Muscle of leg (tissue), 11 donors: ENCODE measurements around the gene TNFRSF25. TPM values are rescaled to one million over a fixed set of nuclear protein-coding genes. Genes with fewer than 3 reads are reported as not detected.

Source experiments
- DNase-seq: peaks from one replicate; pipeline ENCODE4 v3.0.0; 2013
- H3K27ac ChIP-seq: one replicate; pipeline ENCODE4 v1.5.1; 2013; ENCODE audit warnings: mild to moderate bottlenecking, low read length, control low read depth
- H3K27me3 ChIP-seq: one replicate; pipeline ENCODE4 v1.6.1; 2013; ENCODE audit warnings: low read length; ENCODE audit not compliant: control insufficient read depth, insufficient read depth
- H3K36me3 ChIP-seq: one replicate; pipeline ENCODE4 v1.6.1; 2013; ENCODE audit warnings: low read length; ENCODE audit not compliant: control insufficient read depth, insufficient read depth
- H3K4me1 ChIP-seq: one replicate; pipeline ENCODE4 v1.6.1; 2013; ENCODE audit warnings: low read length; ENCODE audit not compliant: control insufficient read depth, insufficient read depth
- H3K4me3 ChIP-seq: one replicate; pipeline ENCODE4 v1.5.1; 2013; ENCODE audit warnings: low read length, control low read depth
- H3K9me3 ChIP-seq: replicated peaks from 2 replicates; pipeline ENCODE4 v1.6.1; 2013; ENCODE audit warnings: low read depth, low read length; ENCODE audit not compliant: control insufficient read depth
- WGBS: methylation state at CpG from one replicate; pipeline ENCODE4 v1.1.5; 2013; ENCODE audit warnings: missing lambda C conversion rate; ENCODE audit not compliant: insufficient coverage; 5-methylcytosine and 5-hydroxymethylcytosine counted together
- polyA plus RNA-seq, 8 donors: library from polyadenylated mRNA; unstranded; fragments of 120-200 nt; gene quantifications; one replicate each; pipeline versions ENCODE4 v1.2.1 to v1.2.3, GENCODE V29; 2013; ENCODE audit warnings: inconsistent platforms in 1 of 8, low replicate concordance in 1 of 8; ENCODE audit not compliant: insufficient read length in 8 of 8, insufficient read depth in 1 of 8
- total RNA-seq: library from RNA; stranded (reverse); fragments of 120-200 nt; gene quantifications from one replicate; pipeline ENCODE4 v1.2.4, GENCODE V29; 2013

The TNFRSF25 gene
- total and polyA plus RNA-seq, 9 donors, result 5.3 to 18.3 (median 11.0) TPM

DNA sequence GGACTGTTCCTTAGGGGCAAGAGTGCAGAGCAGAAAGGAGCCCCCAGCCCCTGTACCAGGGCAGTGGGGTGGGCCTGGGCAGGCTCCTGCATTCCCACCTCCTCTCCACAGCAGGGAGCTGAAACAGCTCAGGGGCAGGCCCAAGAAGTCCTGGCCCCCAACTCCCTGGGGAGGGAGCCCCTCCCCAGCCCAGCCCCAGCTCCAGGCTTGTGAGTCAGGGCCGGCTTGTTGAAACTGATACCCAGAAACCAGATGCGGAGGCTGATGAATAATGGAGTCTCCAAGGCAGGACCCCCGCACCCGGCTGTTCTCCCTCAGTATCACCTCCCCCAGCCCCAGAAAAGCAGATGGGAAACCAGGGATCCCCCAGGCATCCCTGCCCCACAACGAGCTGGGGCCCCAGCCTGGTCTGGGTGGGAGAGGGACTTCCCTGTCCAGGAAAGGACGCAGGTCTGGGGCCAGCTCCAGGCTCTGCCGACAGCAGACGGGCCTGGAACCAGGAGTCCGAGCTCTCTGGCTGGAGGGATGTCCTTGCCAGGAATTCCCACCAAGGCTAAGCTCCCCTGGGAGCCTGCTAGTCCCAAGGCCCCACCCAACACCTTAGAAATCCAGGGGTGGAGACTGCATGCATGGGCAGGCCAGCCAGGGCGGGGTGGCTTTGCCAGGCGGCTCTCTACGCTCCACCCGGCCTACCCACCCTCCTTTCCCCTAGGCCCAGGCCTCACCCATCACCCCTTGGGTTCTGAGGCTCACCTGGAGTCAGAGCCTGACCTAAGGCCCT is 22.8 kb upstream of the TNFRSF25 start:
- H3K27me3 ChIP-seq, result peaks cover 45% of the 10 kb centered on the region
- DNase-seq, result no peak
- WGBS, result 70% methylated on average over 8 of the region's 13 CpGs

DNA sequence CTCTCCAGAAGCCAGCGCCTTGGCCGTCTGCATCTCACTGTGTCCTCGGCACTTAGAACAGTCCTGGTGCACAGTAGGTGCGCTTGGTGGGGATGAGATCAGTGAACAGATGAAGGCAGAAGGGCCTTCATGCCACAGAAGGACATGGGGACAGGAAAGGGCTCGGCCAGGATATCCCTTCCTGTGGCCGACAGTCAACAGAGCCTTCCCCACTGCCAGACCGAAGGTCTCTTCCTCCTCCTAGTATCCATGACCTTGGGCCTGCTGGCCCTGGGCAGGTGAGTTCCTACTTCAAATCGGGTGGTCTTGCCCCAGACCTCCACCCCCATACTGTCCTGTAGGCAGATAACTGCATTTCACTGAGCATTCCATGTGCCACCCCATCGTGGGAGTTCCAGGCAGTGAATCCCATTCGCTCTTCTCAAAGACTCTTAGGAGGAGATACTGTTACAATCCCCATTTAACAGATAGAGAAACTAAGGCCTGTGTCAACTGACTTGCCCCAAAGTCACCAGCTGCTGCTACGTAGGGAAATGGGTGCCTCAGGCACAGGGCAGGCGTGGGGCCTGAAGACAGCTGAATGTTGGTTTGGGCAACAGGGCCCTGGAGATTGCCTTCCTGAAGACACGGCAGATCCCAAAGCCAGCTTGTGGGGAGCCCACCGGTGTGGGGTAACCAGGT is 22.0 kb upstream of the TNFRSF25 start:
- Histone ChIP-seq H3K36me3 (no peaks in the 10 kb centered on the region), H3K9me3 (no peaks in the 10 kb centered on the region), H3K4me3 (no peak overlapping the region), H3K27ac (no peak overlapping the region), H3K27me3 (peaks cover 49% of the 10 kb centered on the region), H3K4me1 (peaks cover 46% of the 10 kb centered on the region)
- WGBS, result 85% methylated on average over 10 of the region's 14 CpGs
- DNase-seq, result no peak

More for the DNA sequence above, 22.8 kb upstream of the TNFRSF25 start:
- H3K9me3 ChIP-seq, result no peaks in the 10 kb centered on the region
- no peak overlapping the region for H3K4me3 ChIP-seq
- H3K27ac ChIP-seq, result no peak overlapping the region
- H3K4me1 ChIP-seq, result peaks cover 42% of the 10 kb centered on the region
- H3K36me3 ChIP-seq, result no peaks in the 10 kb centered on the region

DNA sequence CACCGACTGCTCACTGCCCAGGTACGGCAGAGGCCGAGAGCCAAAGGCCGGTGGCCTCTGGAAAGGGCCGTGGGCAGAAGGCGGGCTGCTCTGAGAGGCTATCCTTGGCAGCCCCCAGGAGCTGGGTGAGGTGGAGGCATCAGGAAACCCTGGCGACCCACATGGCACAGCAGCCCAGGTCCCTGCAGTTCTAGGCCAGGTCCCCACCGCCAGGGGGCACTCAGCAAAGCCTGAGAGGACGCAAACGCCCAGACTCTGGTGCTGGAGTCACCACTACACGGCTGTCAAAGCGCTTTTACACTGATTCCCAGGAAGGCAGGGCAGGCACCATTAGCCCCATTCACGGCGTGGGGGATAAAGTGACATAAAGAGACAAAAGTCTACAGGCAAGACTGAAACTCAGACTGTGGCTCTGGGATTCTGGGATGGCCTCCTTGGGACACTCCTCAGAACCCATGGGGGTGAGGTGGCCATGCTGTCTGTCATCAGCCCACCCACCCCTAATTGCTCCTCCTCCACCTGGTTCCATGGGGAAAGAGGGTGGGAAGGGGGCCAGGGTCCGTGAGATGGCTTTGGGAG is 20.5 kb upstream of the TNFRSF25 start:
- Histone ChIP-seq H3K4me3 (no peak overlapping the region), H3K9me3 (no peaks in the 10 kb centered on the region), H3K27me3 (peaks cover 48% of the 10 kb centered on the region), H3K36me3 (no peaks in the 10 kb centered on the region), H3K4me1 (peaks cover 41% of the 10 kb centered on the region), H3K27ac (no peak overlapping the region)
- peak; percentile 85 for DNase-seq
- 4% methylated on average over 14 of the region's 15 CpGs for WGBS

GRCh38 chr1:6485168-6486101 is 19.5 kb upstream of the TNFRSF25 start:
- no peak for DNase-seq
- H3K36me3 ChIP-seq, result no peaks in the 10 kb centered on the region
- H3K4me3 ChIP-seq, result peak overlapping the region; percentile 40
- WGBS, result 1% methylated on average over 52 of the region's 80 CpGs
- H3K27ac ChIP-seq, result no peak overlapping the region
- H3K27me3 ChIP-seq, result peaks cover 37% of the 10 kb centered on the region
- peaks cover 31% of the 10 kb centered on the region for H3K4me1 ChIP-seq
- H3K9me3 ChIP-seq, result no peaks in the 10 kb centered on the region

- Histone ChIP-seq H3K9me3 (no peaks in the 10 kb centered on the region), H3K4me3 (peak overlapping the region; percentile 40), H3K36me3 (no peaks in the 10 kb centered on the region), H3K27ac (no peak overlapping the region), H3K4me1 (peaks cover 25% of the 10 kb centered on the region), H3K27me3 (peaks cover 32% of the 10 kb centered on the region)
- 10% methylated on average over 9 of the region's 13 CpGs for WGBS
- DNase-seq, result no peak
These were observed 18.8 kb upstream of the TNFRSF25 start for GRCh38 chr1:6484826-6485167.

- H3K27ac ChIP-seq, result no peak overlapping the region
These were observed 17.8 kb upstream of the TNFRSF25 start for GRCh38 chr1:6483761-6484117.

DNA sequence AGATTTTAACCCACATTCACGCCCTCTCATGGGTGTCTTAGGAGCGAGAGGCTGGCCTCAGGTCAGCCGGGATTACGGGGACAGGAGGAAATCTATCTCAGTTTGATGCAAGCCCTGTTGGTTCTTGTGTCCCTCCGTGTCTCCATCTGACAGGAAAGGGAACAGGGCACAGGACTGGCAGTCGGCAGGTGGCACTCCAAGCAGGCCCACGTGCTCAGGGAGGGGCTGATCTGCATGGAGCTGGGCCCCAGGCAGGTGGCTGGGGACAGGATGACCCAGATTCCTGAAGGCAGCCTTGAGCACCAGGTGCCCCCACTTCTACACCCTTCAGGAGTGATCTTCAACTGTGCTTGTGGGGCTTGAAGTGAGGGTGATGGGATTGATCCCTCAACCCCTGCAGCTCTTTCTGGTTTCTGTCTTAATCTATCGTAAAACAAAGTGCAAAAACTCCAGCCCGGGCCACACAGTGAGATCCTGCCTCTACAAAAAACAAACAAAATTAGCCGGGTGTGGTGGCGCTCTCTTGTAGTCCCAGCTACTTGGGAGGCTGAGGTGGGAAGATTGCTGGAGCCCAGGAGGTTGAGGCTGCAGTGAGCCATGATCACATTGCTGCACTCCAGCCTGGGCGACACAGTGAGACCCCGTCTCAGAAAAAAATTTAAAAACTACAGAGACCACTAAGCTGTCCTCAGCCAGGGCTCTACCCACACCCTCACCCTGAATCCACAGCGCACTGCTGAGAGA is 17.2 kb upstream of the TNFRSF25 start:
- WGBS, result 82% methylated on average over 10 of the region's 14 CpGs
- DNase-seq, result no peak

More at GRCh38 chr1:6483761-6484117, 17.8 kb upstream of the TNFRSF25 start:
- Histone ChIP-seq H3K9me3 (no peaks in the 10 kb centered on the region), H3K27me3 (peaks cover 32% of the 10 kb centered on the region), H3K4me3 (no peak overlapping the region), H3K36me3 (no peaks in the 10 kb centered on the region), H3K4me1 (peaks cover 23% of the 10 kb centered on the region)
- DNase-seq, result no peak
- 85% methylated on average over 5 of the region's 7 CpGs for WGBS

GRCh38 chr1:6481820-6482219 is 15.8 kb upstream of the TNFRSF25 start:
- Histone ChIP-seq H3K4me1 (peaks cover 23% of the 10 kb centered on the region), H3K27me3 (peaks cover 31% of the 10 kb centered on the region), H3K9me3 (no peaks in the 10 kb centered on the region), H3K4me3 (no peak overlapping the region), H3K36me3 (no peaks in the 10 kb centered on the region), H3K27ac (no peak overlapping the region)
- 81% methylated on average over 4 of the region's 5 CpGs for WGBS
- DNase-seq, result no peak

More for the DNA sequence above, 17.2 kb upstream of the TNFRSF25 start:
- Histone ChIP-seq H3K27ac (no peak overlapping the region), H3K36me3 (no peaks in the 10 kb centered on the region), H3K4me1 (peaks cover 23% of the 10 kb centered on the region), H3K4me3 (no peak overlapping the region), H3K9me3 (no peaks in the 10 kb centered on the region), H3K27me3 (peaks cover 32% of the 10 kb centered on the region)

DNA sequence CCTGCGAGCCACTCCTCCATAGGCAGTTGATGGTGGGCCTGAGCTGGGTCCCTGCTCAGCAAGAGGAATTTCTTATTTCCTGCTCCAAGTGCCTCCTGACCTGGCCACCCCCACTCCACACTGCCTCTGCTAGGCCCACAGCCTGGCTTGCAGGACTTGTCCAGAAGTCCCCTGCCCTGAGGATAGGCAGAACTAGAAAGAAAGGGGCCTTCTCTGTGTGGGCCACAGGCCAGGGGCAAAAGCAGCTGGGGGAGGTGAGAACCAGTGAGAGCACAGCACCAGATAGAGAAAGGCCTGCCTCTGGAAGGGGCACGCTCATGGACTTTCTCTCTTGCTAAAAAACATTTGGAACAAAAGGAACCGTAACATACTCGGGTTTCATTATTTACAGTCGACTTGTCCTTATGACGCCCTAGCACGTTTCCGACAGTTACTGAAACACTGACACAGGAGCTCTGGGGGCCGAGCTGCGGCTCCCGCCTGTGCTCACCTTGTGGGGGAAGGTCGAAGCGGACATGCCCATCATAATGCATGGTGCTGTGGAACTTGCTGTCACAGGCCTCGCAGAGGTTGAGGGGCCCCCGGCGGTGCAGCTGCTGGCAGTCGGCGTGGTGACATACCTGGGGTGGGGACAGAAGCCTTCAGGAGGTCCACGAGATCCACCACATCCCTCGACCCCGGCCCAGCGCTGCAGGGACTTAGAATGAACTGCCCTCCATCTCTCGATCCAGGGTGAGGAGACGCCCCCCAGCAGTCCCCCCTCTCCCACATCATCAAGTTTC is 11.3 kb upstream of the TNFRSF25 start:
- Histone ChIP-seq H3K36me3 (peaks cover 14% of the 10 kb centered on the region), H3K9me3 (no peaks in the 10 kb centered on the region), H3K4me3 (no peak overlapping the region), H3K27me3 (no peaks in the 10 kb centered on the region), H3K27ac (no peak overlapping the region), H3K4me1 (no peaks in the 10 kb centered on the region)
- WGBS, result 59% methylated on average over 24 of the region's 24 CpGs
- no peak for DNase-seq
